Activated CD4-positive, CD25-positive, alpha-beta regulatory T cell (primary cell): Measurements from ENCODE around the gene PNMA6E.

Experiments used
- DNase-seq, 4 experiments: peaks; one replicate each; lab custom pipeline; 2025; lab: John Stamatoyannopoulos, UW

Gene PNMA6E

GRCh38 chrX:153401133-153401764 is at the start of gene PNMA6E:
PNMA6E (minus strand) TSS chrX:153401350; CDS start chrX:153398849, 2,501 bp downstream.
- DNase-seq: no peak

GRCh38 chrX:153450949-153451277 is 49.8 kb upstream of the PNMA6E start:
- DNase-seq: no peak

GRCh38 chrX:153450114-153450948 is 49.2 kb upstream of the PNMA6E start:
- DNase-seq: no peak

GRCh38 chrX:153449368-153450113 is 48.4 kb upstream of the PNMA6E start:
- DNase-seq: no peak

- DNase-seq: no peak
Measured at GRCh38 chrX:153448556-153449367, 47.6 kb upstream of the PNMA6E start.

- no peak for DNase-seq
Measured at GRCh38 chrX:153447581-153447960, 46.4 kb upstream of the PNMA6E start.

- no peak for DNase-seq
Measured at GRCh38 chrX:153446950-153447580, 45.9 kb upstream of the PNMA6E start.

- DNase-seq: no peak
Measured at GRCh38 chrX:153446636-153446936, 45.4 kb upstream of the PNMA6E start.

GRCh38 chrX:153445856-153446635 is 44.9 kb upstream of the PNMA6E start, which contains the start of gene TREX2:
TREX2 (minus strand) TSS chrX:153446056; CDS start chrX:153445430, 626 bp downstream.
- DNase-seq: no peak

GRCh38 chrX:153445106-153445855 is 44.1 kb upstream of the PNMA6E start:
- DNase-seq: no peak

- no peak for DNase-seq
Measured at GRCh38 chrX:153444333-153445011, 43.3 kb upstream of the PNMA6E start.

GRCh38 chrX:153443476-153444332 is 42.6 kb upstream of the PNMA6E start:
- no peak for DNase-seq

GRCh38 chrX:153442463-153442862 is 41.3 kb upstream of the PNMA6E start:
- DNase-seq: no peak

GRCh38 chrX:153441981-153442380 is 40.8 kb upstream of the PNMA6E start:
- DNase-seq: no peak

- no peak for DNase-seq
Measured at GRCh38 chrX:153441296-153441695, 40.1 kb upstream of the PNMA6E start.

- no peak for DNase-seq
Measured at GRCh38 chrX:153440556-153441135, 39.5 kb upstream of the PNMA6E start.

- DNase-seq: no peak
Measured at GRCh38 chrX:153439977-153440376, 38.8 kb upstream of the PNMA6E start.

GRCh38 chrX:153438532-153438931 is 37.4 kb upstream of the PNMA6E start:
- no peak for DNase-seq
